Stimulated activated CD8-positive, alpha-beta memory T cell treated with anti-CD3 and anti-CD28 coated beads, Interleukin-15, amount 100 ng/mL, for 24 hours (primary cell): ENCODE measurements around the gene MIX23.

Experiments used
- DNase-seq: peaks from one replicate; pipeline ENCODE4 v3.0.0-alpha.2; 2020; ENCODE audit warnings: low read depth

Gene MIX23

GRCh38 chr3:122351612-122352011 lies 31.4 kb downstream of the MIX23 start:
- no peak for DNase-seq

- no peak for DNase-seq
These were observed 32.1 kb downstream of the MIX23 start for GRCh38 chr3:122350814-122351418.

GRCh38 chr3:122349171-122349570 lies 33.9 kb downstream of the MIX23 start:
- DNase-seq: no peak

- DNase-seq: no peak
These were observed 39.4 kb downstream of the MIX23 start for GRCh38 chr3:122343654-122344053.

DNA sequence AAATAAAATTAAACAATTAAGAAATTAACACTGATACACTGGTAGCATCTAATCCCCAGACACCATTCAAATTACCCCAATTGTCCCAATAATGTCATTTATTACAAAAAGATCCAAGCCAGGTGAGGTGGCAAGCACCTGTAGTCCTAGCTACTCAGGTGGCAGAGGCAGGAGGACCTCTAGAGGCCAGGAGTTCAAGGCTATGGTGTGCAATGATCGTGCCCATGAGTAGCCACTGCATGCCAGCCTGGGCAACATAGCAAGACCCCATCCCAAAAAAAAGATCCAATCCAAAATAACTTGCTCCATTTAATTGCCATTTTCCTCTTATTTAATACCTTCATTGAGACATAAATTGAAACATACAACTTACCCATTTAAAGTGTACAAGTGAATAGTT lies 40.2 kb downstream of the MIX23 start:
- no peak for DNase-seq

- DNase-seq: no peak
These were observed 50.5 kb downstream of the MIX23 start for GRCh38 chr3:122332551-122332950.

DNA sequence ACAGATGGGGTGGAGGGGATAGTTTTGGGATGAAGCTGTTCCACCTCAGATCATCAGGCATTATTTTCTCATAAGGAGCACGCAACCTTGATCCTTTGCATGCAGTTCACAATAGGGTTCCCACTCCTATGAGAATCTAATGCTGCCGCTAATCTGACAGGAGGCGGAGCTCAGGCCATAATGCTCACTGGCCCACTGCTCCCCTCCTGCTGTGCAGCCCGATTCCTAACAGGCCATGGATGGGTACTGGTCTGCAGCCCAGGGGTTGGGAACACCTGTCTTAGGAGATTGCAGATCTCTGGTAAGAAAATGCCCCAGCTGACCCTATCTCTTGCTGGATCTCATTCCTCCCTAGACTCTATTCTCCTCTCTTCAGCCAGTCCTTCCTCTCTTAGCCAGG lies 51.1 kb downstream of the MIX23 start:
- DNase-seq: no peak

GRCh38 chr3:122325769-122326168 lies 57.3 kb downstream of the MIX23 start:
- DNase-seq: no peak

GRCh38 chr3:122324871-122325323 lies 58.1 kb downstream of the MIX23 start, which contains the start of gene CSTA:
Gene CSTA (plus strand): TSS chr3:122325248. CDS start chr3:122325293, 45 bp downstream.
- DNase-seq: no peak

DNA sequence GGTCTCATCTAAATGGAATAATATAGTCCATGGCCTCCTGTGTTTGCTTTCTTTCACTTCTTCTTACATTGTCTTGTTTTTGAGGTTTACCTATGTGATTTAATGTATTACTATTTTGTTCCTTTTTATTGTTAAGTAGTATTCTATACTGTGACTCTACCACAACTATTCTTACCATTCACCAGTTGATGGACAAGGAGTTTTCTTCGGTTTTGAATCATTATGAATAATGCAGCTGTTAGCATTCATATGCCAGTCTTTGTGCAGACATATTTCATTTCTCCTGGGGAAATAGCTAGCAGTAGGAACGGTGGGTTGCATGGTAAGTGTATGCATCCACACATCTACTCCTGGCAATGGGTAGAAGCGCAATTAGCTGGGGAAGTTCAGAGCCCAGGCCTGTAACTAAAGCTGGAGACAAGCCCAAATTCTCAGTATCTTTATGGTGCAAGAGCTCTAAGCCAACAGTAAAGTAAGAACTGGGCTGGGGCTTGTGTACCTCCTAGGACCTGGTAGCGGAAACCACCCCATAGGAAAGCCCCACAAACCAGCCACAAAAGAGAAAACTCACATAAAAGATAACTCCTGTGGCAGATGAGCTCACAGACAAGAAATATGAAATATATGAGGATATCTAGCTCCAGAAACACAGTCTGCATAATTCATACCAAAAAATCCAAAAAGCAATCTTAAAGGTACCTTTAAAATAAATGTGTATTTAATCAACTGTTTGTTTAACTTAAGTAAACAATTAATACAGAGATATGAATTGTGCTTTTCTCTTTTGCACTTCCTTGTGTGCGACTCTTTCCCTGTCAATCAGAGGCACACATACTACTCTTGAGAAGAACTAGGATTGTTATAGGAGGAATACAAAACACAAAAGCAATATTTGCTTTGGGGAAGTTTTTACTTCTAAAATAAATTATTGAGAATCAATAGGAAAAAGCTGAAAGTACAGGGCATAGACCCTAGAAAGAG lies 60.6 kb downstream of the MIX23 start:
- no peak for DNase-seq

- no peak for DNase-seq
These were observed 64.4 kb downstream of the MIX23 start for GRCh38 chr3:122318620-122319019.

DNA sequence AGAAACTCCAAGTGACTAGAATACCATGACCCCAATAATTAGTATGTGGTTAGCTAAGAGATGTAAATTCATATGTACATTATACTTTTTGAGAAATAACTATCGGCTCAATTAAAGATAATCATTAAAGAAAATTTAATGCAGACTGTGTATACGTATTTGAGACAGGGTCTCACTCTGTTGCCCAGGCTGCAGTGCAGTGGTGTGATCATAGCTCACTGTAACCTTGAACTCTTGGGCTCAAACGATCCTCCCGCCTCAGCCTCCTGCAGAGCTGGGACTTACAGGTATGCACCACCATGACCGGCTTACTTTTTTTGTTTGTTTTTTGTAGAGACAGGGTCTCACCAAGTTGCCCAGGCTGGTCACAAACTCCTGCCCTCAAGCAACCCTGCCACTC lies 66.7 kb downstream of the MIX23 start:
- DNase-seq: no peak

DNA sequence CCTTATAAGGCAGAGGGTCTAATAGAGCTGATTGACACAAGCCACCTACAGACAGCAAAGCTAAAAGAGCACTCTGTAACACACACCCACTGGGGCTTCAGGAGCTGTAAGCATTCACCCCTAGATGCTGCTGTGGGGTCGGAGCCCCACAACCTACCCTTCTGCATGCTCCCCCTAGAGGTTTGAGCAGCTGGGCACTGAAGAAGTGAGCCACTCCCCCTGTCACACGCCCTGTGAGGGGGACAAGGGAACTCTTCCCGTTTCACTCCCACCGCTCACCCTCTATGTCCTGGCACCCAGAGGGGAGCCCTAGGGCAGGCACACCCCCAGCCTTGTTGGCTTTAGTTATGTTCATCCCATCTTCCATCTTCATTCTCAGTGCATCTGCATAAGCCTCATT lies 67.4 kb downstream of the MIX23 start:
- DNase-seq: no peak

DNA sequence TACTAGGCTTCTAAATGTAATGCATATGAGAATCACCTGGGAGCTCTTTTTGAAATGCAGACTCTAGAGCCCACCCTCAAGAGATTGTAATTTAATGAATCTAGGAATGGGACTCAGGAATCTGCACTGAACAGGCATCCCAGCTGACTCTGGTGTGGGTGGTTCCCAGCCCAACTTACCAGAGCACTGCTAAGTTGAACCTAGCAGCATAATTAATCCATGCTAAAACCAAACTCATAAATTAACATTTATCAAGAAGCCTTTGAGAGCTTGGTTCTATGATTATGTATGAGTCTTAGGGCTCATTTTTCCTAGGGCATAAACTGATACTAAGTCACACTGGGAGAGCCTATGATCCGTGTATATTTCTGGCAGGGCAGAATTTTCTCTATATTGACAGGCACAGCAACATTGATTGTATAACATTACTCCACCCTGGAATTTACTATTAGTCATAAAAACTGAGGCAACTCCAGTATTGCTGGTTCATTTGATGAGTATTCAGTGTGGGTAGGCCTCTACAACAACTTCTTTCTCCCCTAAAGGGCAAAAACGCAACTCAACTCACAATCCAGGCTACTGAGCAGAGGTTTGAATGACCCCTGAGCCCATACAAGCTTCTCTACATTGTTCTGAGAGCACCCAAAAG lies 68.7 kb downstream of the MIX23 start:
- DNase-seq: no peak

DNA sequence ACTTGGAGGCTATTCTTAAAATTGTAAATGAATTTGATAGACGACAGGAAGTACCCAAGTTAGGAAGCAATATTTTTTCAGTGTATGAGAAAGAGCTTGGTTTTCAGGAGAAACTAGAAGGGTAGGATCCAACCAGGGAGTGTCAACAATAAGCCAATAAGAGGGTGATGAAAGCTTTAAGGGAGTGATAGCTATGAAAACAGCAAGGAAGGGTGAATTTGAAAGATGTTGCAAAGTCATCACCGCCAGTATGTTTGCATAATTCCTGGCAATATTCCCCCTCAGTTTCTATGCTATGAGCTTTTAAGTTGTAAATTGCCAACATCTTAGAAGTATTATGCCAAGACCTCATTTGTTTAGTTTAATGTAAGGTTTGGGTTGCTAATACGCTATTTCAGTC lies 69.8 kb downstream of the MIX23 start:
- DNase-seq: no peak

DNA sequence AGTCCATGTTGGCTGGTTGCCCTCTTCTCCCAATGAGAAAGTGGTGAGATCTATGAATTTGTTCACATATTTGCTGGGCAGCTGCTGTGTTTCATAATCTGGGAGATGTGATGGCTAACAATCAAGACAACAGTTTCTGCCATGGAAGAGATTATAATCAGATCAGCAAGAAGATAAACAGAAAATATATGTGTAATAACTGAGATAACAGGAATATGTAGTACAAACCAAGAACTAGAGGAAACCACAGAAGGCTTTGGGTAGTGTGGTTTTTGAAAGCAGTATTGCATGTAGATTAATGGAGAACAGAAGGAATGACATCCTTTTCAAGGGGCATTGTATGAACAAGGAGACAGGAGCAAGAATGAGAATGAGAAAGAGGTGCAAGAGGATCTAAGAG lies 70.2 kb downstream of the MIX23 start:
- DNase-seq: no peak

- no peak for DNase-seq
These were observed 72.7 kb downstream of the MIX23 start for GRCh38 chr3:122310361-122310760.
